Measurements from ENCODE around the gene OTUB1.

Gene OTUB1

GRCh38 chr11:63974259-63975143 lies 11.7 kb upstream of the OTUB1 start, which contains the start of gene COX8A:
TSS of gene COX8A (plus strand) at chr11:63974620. CDS start at chr11:63974681, 61 bp downstream.
- Histone ChIP-seq H3K4me2 (ENCODE audit: low read length) (peak within 1 kb of the TSS; percentile 38), H3K79me2 (ENCODE audit: low read length) (peaks cover 49% of the 10 kb centered on the region), H3K9me3 (ENCODE audit: insufficient read depth, low read length) (no peaks in the 10 kb centered on the region), H3K9ac (ENCODE audit: low read length) (peak within 1 kb of the TSS; percentile 89), H3K4me1 (ENCODE audit: low read length) (peaks cover 13% of the 10 kb centered on the region), H3K27me3 (ENCODE audit: low read depth, low read length) (no peaks in the 10 kb centered on the region), H3K27ac (ENCODE audit: low read length) (peak within 1 kb of the TSS; percentile 66), H3K4me3 (ENCODE audit: low read length) (peak within 1 kb of the TSS; percentile 82), H4K20me1 (ENCODE audit: insufficient read depth, low read length) (no peaks in the 10 kb centered on the region), H3K36me3 (replicated peaks; ENCODE audit: low read depth, low read length) (peaks cover 18% of the 10 kb centered on the region), H2AFZ (ENCODE audit: low read depth, low read length) (peak within 1 kb of the TSS; percentile 25; the same call in 1 of the 2 replicates)
- no peak for TF ChIP-seq CTCF (IDR thresholded peaks at IDR 0.05; ENCODE audit: low read depth, low read length)
- no peak for TF ChIP-seq EZH2phosphoT487 (IDR thresholded peaks at IDR 0.05; ENCODE audit: low read depth)

GRCh38 chr11:63978551-63979239 lies 7.5 kb upstream of the OTUB1 start:
- Histone ChIP-seq H3K79me2 (ENCODE audit: low read length) (peaks cover 57% of the 10 kb centered on the region), H3K9me3 (ENCODE audit: insufficient read depth, low read length) (no peaks in the 10 kb centered on the region), H3K4me3 (ENCODE audit: low read length) (no peak overlapping the region), H3K9ac (ENCODE audit: low read length) (no peak overlapping the region), H3K27ac (ENCODE audit: low read length) (no peak overlapping the region), H4K20me1 (ENCODE audit: insufficient read depth, low read length) (no peaks in the 10 kb centered on the region), H3K4me2 (ENCODE audit: low read length) (no peak overlapping the region), H3K27me3 (ENCODE audit: low read depth, low read length) (no peaks in the 10 kb centered on the region), H2AFZ (ENCODE audit: low read depth, low read length) (no peak overlapping the region), H3K4me1 (ENCODE audit: low read length) (peaks cover 9% of the 10 kb centered on the region), H3K36me3 (replicated peaks; ENCODE audit: low read depth, low read length) (peaks cover 22% of the 10 kb centered on the region)
- TF ChIP-seq CTCF (IDR thresholded peaks at IDR 0.05; ENCODE audit: low read depth, low read length): no peak
- no peak for TF ChIP-seq EZH2phosphoT487 (IDR thresholded peaks at IDR 0.05; ENCODE audit: low read depth)

- Histone ChIP-seq H2AFZ (ENCODE audit: low read depth, low read length) (no peak overlapping the region), H3K9me3 (ENCODE audit: insufficient read depth, low read length) (no peaks in the 10 kb centered on the region), H3K4me2 (ENCODE audit: low read length) (no peak overlapping the region), H3K4me3 (ENCODE audit: low read length) (no peak overlapping the region), H3K36me3 (replicated peaks; ENCODE audit: low read depth, low read length) (peaks cover 22% of the 10 kb centered on the region), H3K4me1 (ENCODE audit: low read length) (peaks cover 9% of the 10 kb centered on the region), H3K79me2 (ENCODE audit: low read length) (peaks cover 56% of the 10 kb centered on the region), H4K20me1 (ENCODE audit: insufficient read depth, low read length) (no peaks in the 10 kb centered on the region), H3K27me3 (ENCODE audit: low read depth, low read length) (no peaks in the 10 kb centered on the region), H3K27ac (ENCODE audit: low read length) (no peak overlapping the region), H3K9ac (ENCODE audit: low read length) (no peak overlapping the region)
- no peak for TF ChIP-seq CTCF (IDR thresholded peaks at IDR 0.05; ENCODE audit: low read depth, low read length)
- no peak for TF ChIP-seq EZH2phosphoT487 (IDR thresholded peaks at IDR 0.05; ENCODE audit: low read depth)
Measured at GRCh38 chr11:63979426-63979825, 6.8 kb upstream of the OTUB1 start.

- peaks cover 15% of the 10 kb centered on the region for H3K36me3 ChIP-seq (replicated peaks; ENCODE audit: low read depth, low read length)
- peak overlapping the region; percentile 71 for H3K27ac ChIP-seq (ENCODE audit: low read length)
- H3K9ac ChIP-seq (ENCODE audit: low read length): peak overlapping the region; percentile 85
- H3K9me3 ChIP-seq (ENCODE audit: insufficient read depth, low read length): no peaks in the 10 kb centered on the region
- H3K4me2 ChIP-seq (ENCODE audit: low read length): peak overlapping the region; percentile 95
- no peaks in the 10 kb centered on the region for H3K27me3 ChIP-seq (ENCODE audit: low read depth, low read length)
- peaks cover 15% of the 10 kb centered on the region for H4K20me1 ChIP-seq (ENCODE audit: insufficient read depth, low read length)
- TF ChIP-seq EZH2phosphoT487 (IDR thresholded peaks at IDR 0.05; ENCODE audit: low read depth): no peak
- no peak for TF ChIP-seq CTCF (IDR thresholded peaks at IDR 0.05; ENCODE audit: low read depth, low read length)
- peaks cover 18% of the 10 kb centered on the region for H3K4me1 ChIP-seq (ENCODE audit: low read length)
- peaks cover 43% of the 10 kb centered on the region for H3K79me2 ChIP-seq (ENCODE audit: low read length)
- H2AFZ ChIP-seq (ENCODE audit: low read depth, low read length): peak overlapping the region; percentile 92
- peak overlapping the region; percentile 86 for H3K4me3 ChIP-seq (ENCODE audit: low read length)
Measured at GRCh38 chr11:63985812-63986155, 454 bp upstream of the OTUB1 start.

Data from OCI-LY3 (cell line).